ENCODE measurements around the gene BHLHE40. TPM values are rescaled to one million over a fixed set of nuclear protein-coding genes. Genes with fewer than 3 reads are reported as not detected.
A peak's percentile ranks its signal among the peaks of the same experiment; 100 is the strongest.

The BHLHE40 gene
- polyA plus RNA-seq, 1 of the 3 experiments (the other 2 are of a cell fraction) = 62.2 TPM

- H3K9me2 ChIP-seq = no peaks in the 10 kb centered on the region
- no peaks in the 10 kb centered on the region for H4K20me1 ChIP-seq (ENCODE audit: insufficient read depth)
- no peak for DNase-seq
- peak overlapping the region; percentile 66 for H3K9ac ChIP-seq
- H3K4me3 ChIP-seq (ENCODE audit: low read depth in 2 of 2, low read length in 1 of 2) = no peak overlapping the region
- 44% methylated on average over 11 of the region's 15 CpGs for WGBS (ENCODE audit: low lambda C conversion rate)
- H3K27ac ChIP-seq (ENCODE audit: low read depth in 2 of 2, low read length in 1 of 2) = peak overlapping the region; percentile 43 to 95; a peak in 3 of 4 replicates
- peaks cover 36% of the 10 kb centered on the region for H3F3A ChIP-seq (replicated peaks; ENCODE audit: insufficient read depth)
- POLR2A ChIA-PET = interaction anchor here (0.9 kb wide), 1 partner anchor 10 kb away, joined by 4 read pairs; no protein-coding TSS in a partner anchor
- peak overlapping the region; percentile 54 for H3K4me2 ChIP-seq
- H3K27me3 ChIP-seq (ENCODE audit: insufficient read depth) = no peaks in the 10 kb centered on the region
- H3K36me3 ChIP-seq (replicated peaks in 1 of 2; ENCODE audit: control insufficient read depth in 1 of 2, insufficient read depth in 2 of 2, low read length in 1 of 2) = no peaks in the 10 kb centered on the region
- H3K79me2 ChIP-seq (ENCODE audit: insufficient read depth) = no peaks in the 10 kb centered on the region
- H2AFZ ChIP-seq (ENCODE audit: low read depth) = no peak overlapping the region
- CTCF ChIA-PET = interaction anchor here (0.8 to 4.4 kb wide), 5 partner anchors 37 to 368 kb away, joined by 3 to 36 read pairs (median 3); no protein-coding TSS in a partner anchor
- H3K9me3 ChIP-seq = no peaks in the 10 kb centered on the region
- H3K4me1 ChIP-seq (ENCODE audit: control insufficient read depth in 1 of 2, insufficient read depth in 2 of 2, low read depth in 1 of 2, low read length in 1 of 2) = peaks cover 18 to 21% of the 10 kb centered on the region in 2 experiments; a peak in 2 of 4 replicates
- TF ChIP-seq NFIC (IDR thresholded peaks at IDR 0.05; ENCODE audit: borderline replicate concordance) (peak; percentile 75), RAD21 (IDR thresholded peaks at IDR 0.05; ENCODE audit: low read length) (no peak), USF2 (IDR thresholded peaks at IDR 0.05; ENCODE audit: borderline replicate concordance, low read depth, low read length) (no peak), MAX (IDR thresholded peaks at IDR 0.05; ENCODE audit: low read depth) (peak; percentile 61; the same call in 1 of the 2 replicates), FOXM1 (IDR thresholded peaks at IDR 0.05; ENCODE audit: low read depth) (no peak), RCOR1 (IDR thresholded peaks at IDR 0.05; ENCODE audit: low read length) (no peak), CTCF (IDR thresholded peaks at IDR 0.05) (no peak), MXI1 (IDR thresholded peaks at IDR 0.05; ENCODE audit: low read depth, low read length) (no peak), CHD2 (IDR thresholded peaks at IDR 0.05; ENCODE audit: low read length, partially characterized antibody) (no peak), USF1 (IDR thresholded peaks at IDR 0.05; ENCODE audit: borderline replicate concordance, low read depth) (no peak), IRF3 (IDR thresholded peaks at IDR 0.05; ENCODE audit: low read depth, low read length) (no peak), POLR2AphosphoS5 (IDR thresholded peaks at IDR 0.05; ENCODE audit: low read depth, low read length) (no peak), YY1 (IDR thresholded peaks at IDR 0.05; ENCODE audit: low read depth) (no peak; the same call in 1 of the 2 replicates), PBX3 (IDR thresholded peaks at IDR 0.05) (peak; percentile 80), JUND (IDR thresholded peaks at IDR 0.05) (peak; percentile 81), RXRA (IDR thresholded peaks at IDR 0.05; ENCODE audit: borderline replicate concordance, low read depth) (peak; percentile 90; the same call in 1 of the 2 replicates), REST (IDR thresholded peaks at IDR 0.05; ENCODE audit: low read depth, low read length) (peak; percentile 42; the same call in 1 of the 2 replicates), ELF1 (IDR thresholded peaks at IDR 0.05) (no peak), MEF2A (IDR thresholded peaks at IDR 0.05; ENCODE audit: borderline replicate concordance, low read depth) (no peak), RFX5 (IDR thresholded peaks at IDR 0.05; ENCODE audit: low read length) (no peak), SMC3 (IDR thresholded peaks at IDR 0.05; ENCODE audit: low read depth, low read length) (no peak), TEAD4 (IDR thresholded peaks at IDR 0.05; ENCODE audit: borderline replicate concordance, insufficient read depth) (peak; percentile 84), FOSL2 (IDR thresholded peaks at IDR 0.05; ENCODE audit: borderline replicate concordance, low read depth) (peak; percentile 91; the same call in 1 of the 2 replicates), TCF12 (IDR thresholded peaks at IDR 0.05) (peak; percentile 95)
Observed at GRCh38 chr3:5022966-5023776, 43.9 kb downstream of the BHLHE40 start.
